ENCODE measurements around the gene NTSR2. TPM values are rescaled to one million over a fixed set of nuclear protein-coding genes. Genes with fewer than 3 reads are reported as not detected.

Gene NTSR2
- total RNA-seq, 6 donors from 2014 or later = not detected

- WGBS, 2 donors = 64 to 74% methylated on average over 2 of the region's 2 CpGs
- DNase-seq = no peak
- Histone ChIP-seq H3K36me3 (no peaks in the 10 kb centered on the region), H3K27me3 (no peaks in the 10 kb centered on the region), H3K9me3 (no peaks in the 10 kb centered on the region), H3K27ac (no peak overlapping the region), H3K4me1 (no peaks in the 10 kb centered on the region), H3K4me3 (no peak overlapping the region)
- ATAC-seq (ENCODE audit: low FRiP score in 2 of 2) = no peak
- no peak for TF ChIP-seq POLR2A (IDR thresholded peaks at IDR 0.05)
- no peak for TF ChIP-seq EP300 (IDR thresholded peaks at IDR 0.05)
These were observed 20.9 kb downstream of the NTSR2 start for GRCh38 chr2:11649093-11649492.

- 77 to 79% methylated on average over 7 of the region's 7 CpGs for WGBS, 2 donors
These were observed 22.0 kb downstream of the NTSR2 start for GRCh38 chr2:11647834-11648600.

GRCh38 chr2:11646530-11646929, 23.5 kb downstream of the NTSR2 start:
- H3K36me3 ChIP-seq = no peaks in the 10 kb centered on the region
- H3K27ac ChIP-seq = no peak overlapping the region
- no peak overlapping the region for H3K4me3 ChIP-seq
- WGBS, 2 donors = 96 to 100% methylated on average over 3 of the region's 3 CpGs
- no peaks in the 10 kb centered on the region for H3K4me1 ChIP-seq
- no peaks in the 10 kb centered on the region for H3K27me3 ChIP-seq
- ATAC-seq (ENCODE audit: low FRiP score in 2 of 2) (no peak), DNase-seq (no peak)
- TF ChIP-seq CTCF (IDR thresholded peaks at IDR 0.05) = no peak
- no peak for TF ChIP-seq POLR2AphosphoS5 (IDR thresholded peaks at IDR 0.05)
- no peak for TF ChIP-seq POLR2A (IDR thresholded peaks at IDR 0.05)
- no peak for TF ChIP-seq EP300 (IDR thresholded peaks at IDR 0.05)
- H3K9me3 ChIP-seq = no peaks in the 10 kb centered on the region

More at GRCh38 chr2:11647834-11648600, 22.0 kb downstream of the NTSR2 start:
- H3K4me3 ChIP-seq = no peak overlapping the region
- DNase-seq (no peak), ATAC-seq (ENCODE audit: low FRiP score in 2 of 2) (no peak)
- H3K27me3 ChIP-seq = no peaks in the 10 kb centered on the region
- no peaks in the 10 kb centered on the region for H3K9me3 ChIP-seq
- no peaks in the 10 kb centered on the region for H3K36me3 ChIP-seq
- TF ChIP-seq EP300 (IDR thresholded peaks at IDR 0.05) (no peak), POLR2A (IDR thresholded peaks at IDR 0.05) (no peak), POLR2AphosphoS5 (IDR thresholded peaks at IDR 0.05) (no peak), CTCF (IDR thresholded peaks at IDR 0.05) (no peak)
- no peak overlapping the region for H3K27ac ChIP-seq
- H3K4me1 ChIP-seq = no peaks in the 10 kb centered on the region

GRCh38 chr2:11644293-11644692, 25.7 kb downstream of the NTSR2 start:
- no peak overlapping the region for H3K27ac ChIP-seq
- H3K9me3 ChIP-seq = no peaks in the 10 kb centered on the region
- no peaks in the 10 kb centered on the region for H3K36me3 ChIP-seq
- ATAC-seq (ENCODE audit: low FRiP score in 2 of 2) = no peak
- WGBS, 2 donors = 84 to 88% methylated on average over 3 of the region's 3 CpGs
- no peaks in the 10 kb centered on the region for H3K27me3 ChIP-seq
- TF ChIP-seq POLR2A (IDR thresholded peaks at IDR 0.05) (no peak), EP300 (IDR thresholded peaks at IDR 0.05) (no peak), POLR2AphosphoS5 (IDR thresholded peaks at IDR 0.05) (no peak), CTCF (IDR thresholded peaks at IDR 0.05) (no peak)
- H3K4me1 ChIP-seq = no peaks in the 10 kb centered on the region
- H3K4me3 ChIP-seq = no peak overlapping the region
- no peak for DNase-seq

DNA sequence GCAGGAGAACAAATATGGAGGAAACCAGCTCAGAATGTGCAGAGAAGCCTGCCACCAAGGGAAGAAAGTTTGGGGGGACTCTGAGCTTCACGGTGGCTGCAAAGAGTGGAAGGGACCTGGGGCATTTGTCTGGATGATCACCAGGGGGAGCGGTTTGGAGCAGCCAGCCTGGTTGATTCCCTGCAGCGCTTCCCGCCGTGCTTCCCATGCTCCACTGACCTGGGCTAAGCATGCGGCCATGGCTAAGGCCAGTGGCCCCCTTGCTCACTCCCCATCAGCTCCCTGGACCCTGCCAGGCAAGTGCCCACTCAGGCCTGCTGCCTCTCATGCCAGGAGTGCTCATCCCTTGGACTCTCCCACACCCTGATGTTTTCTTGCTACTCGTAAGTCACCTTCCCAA, 27.0 kb downstream of the NTSR2 start:
- H3K9me3 ChIP-seq = no peaks in the 10 kb centered on the region
- no peak overlapping the region for H3K27ac ChIP-seq
- no peaks in the 10 kb centered on the region for H3K4me1 ChIP-seq
- DNase-seq = no peak
- H3K36me3 ChIP-seq = no peaks in the 10 kb centered on the region
- TF ChIP-seq EP300 (IDR thresholded peaks at IDR 0.05) (no peak), POLR2A (IDR thresholded peaks at IDR 0.05) (no peak), CTCF (IDR thresholded peaks at IDR 0.05) (no peak), POLR2AphosphoS5 (IDR thresholded peaks at IDR 0.05) (no peak)
- H3K4me3 ChIP-seq = no peak overlapping the region
- 77 to 84% methylated on average over 7 of the region's 7 CpGs for WGBS, 2 donors
- ATAC-seq (ENCODE audit: low FRiP score in 2 of 2) = no peak
- no peaks in the 10 kb centered on the region for H3K27me3 ChIP-seq
